WERI-Rb-1 (cell line): ENCODE results near the gene MED13.

ENCODE experiments used
- DNase-seq: peaks from one replicate; pipeline ENCODE4 v3.0.0-alpha.2; 2020
- H3K27ac ChIP-seq: fragments of 250-450 bp; sonication (Bioruptor Pico); 2 replicates; pipeline ENCODE4 v1.5.1; 2020; ENCODE audit warnings: mild to moderate bottlenecking, moderate library complexity
- H3K27me3 ChIP-seq: fragments of 250-450 bp; sonication (Bioruptor Pico); 2 replicates; pipeline ENCODE4 v1.5.1; 2021; ENCODE audit warnings: mild to moderate bottlenecking, low read depth, moderate library complexity; ENCODE audit not compliant: insufficient read depth, severe bottlenecking
- H3K36me3 ChIP-seq: fragments of 250-450 bp; sonication (Bioruptor Pico); 2 replicates; pipeline ENCODE4 v1.5.1; 2020; ENCODE audit warnings: mild to moderate bottlenecking, moderate library complexity
- H3K4me3 ChIP-seq: 2 replicates; pipeline ENCODE4 v1.5.1; 2011; ENCODE audit warnings: low read depth, mild to moderate bottlenecking, control low read depth, low read length
- H3K9me3 ChIP-seq: fragments of 250-450 bp; sonication (Bioruptor Pico); 2 replicates; pipeline ENCODE4 v1.5.1; 2021; ENCODE audit warnings: mild to moderate bottlenecking, moderate library complexity; ENCODE audit not compliant: severe bottlenecking
- CTCF ChIP-seq: IDR thresholded peaks from 2 replicates; pipeline ENCODE4 v1.5.1; 2011; ENCODE audit warnings: low read depth, mild to moderate bottlenecking, control low read depth, inconsistent platforms, low read length

Gene MED13

GRCh38 chr17:61984821-61985220, 80.3 kb downstream of the MED13 start:
- no peak overlapping the region for H3K27ac ChIP-seq
- DNase-seq = no peak
- H3K4me3 ChIP-seq = no peak overlapping the region
- no peaks in the 10 kb centered on the region for H3K9me3 ChIP-seq
- TF ChIP-seq CTCF = no peak
- H3K27me3 ChIP-seq = no peaks in the 10 kb centered on the region
- H3K36me3 ChIP-seq = peaks cover 85% of the 10 kb centered on the region

- Histone ChIP-seq H3K9me3 (no peaks in the 10 kb centered on the region), H3K27me3 (no peaks in the 10 kb centered on the region), H3K27ac (no peak overlapping the region), H3K4me3 (no peak overlapping the region), H3K36me3 (peaks cover 100% of the 10 kb centered on the region)
- TF ChIP-seq CTCF = no peak
- DNase-seq = no peak
Measured at GRCh38 chr17:61981323-61981722, 83.8 kb downstream of the MED13 start.

- Histone ChIP-seq H3K9me3 (no peaks in the 10 kb centered on the region), H3K36me3 (peaks cover 98% of the 10 kb centered on the region), H3K4me3 (no peak overlapping the region), H3K27me3 (no peaks in the 10 kb centered on the region), H3K27ac (no peak overlapping the region)
- TF ChIP-seq CTCF = no peak
- no peak for DNase-seq
Measured at GRCh38 chr17:61980535-61980934, 84.5 kb downstream of the MED13 start.

- no peaks in the 10 kb centered on the region for H3K27me3 ChIP-seq
- no peak for DNase-seq
- no peak overlapping the region for H3K27ac ChIP-seq
- H3K9me3 ChIP-seq = no peaks in the 10 kb centered on the region
- H3K4me3 ChIP-seq = no peak overlapping the region
- H3K36me3 ChIP-seq = peaks cover 92% of the 10 kb centered on the region
- TF ChIP-seq CTCF = no peak
Measured at GRCh38 chr17:61974115-61974514, 91.0 kb downstream of the MED13 start.

- Histone ChIP-seq H3K36me3 (peaks cover 92% of the 10 kb centered on the region), H3K4me3 (no peak overlapping the region)
- TF ChIP-seq CTCF = no peak
Measured at GRCh38 chr17:61972311-61972710, 92.8 kb downstream of the MED13 start.

GRCh38 chr17:61970030-61970429, 95.0 kb downstream of the MED13 start:
- no peak for TF ChIP-seq CTCF
- H3K27ac ChIP-seq = no peak overlapping the region
- no peaks in the 10 kb centered on the region for H3K27me3 ChIP-seq
- H3K4me3 ChIP-seq = no peak overlapping the region
- DNase-seq = no peak
- peaks cover 88% of the 10 kb centered on the region for H3K36me3 ChIP-seq
- H3K9me3 ChIP-seq = no peaks in the 10 kb centered on the region

More at GRCh38 chr17:61972311-61972710, 92.8 kb downstream of the MED13 start:
- no peak for DNase-seq
- no peak overlapping the region for H3K27ac ChIP-seq
- no peaks in the 10 kb centered on the region for H3K27me3 ChIP-seq
- H3K9me3 ChIP-seq = no peaks in the 10 kb centered on the region
